ENCODE results near the gene NELFE. TPM values are rescaled to one million over a fixed set of nuclear protein-coding genes. Genes with fewer than 3 reads are reported as not detected.

NELFE gene
- total RNA-seq, 4 donors from 2014 or later: 53.2 to 88.2 (median 83.4) TPM

DNA sequence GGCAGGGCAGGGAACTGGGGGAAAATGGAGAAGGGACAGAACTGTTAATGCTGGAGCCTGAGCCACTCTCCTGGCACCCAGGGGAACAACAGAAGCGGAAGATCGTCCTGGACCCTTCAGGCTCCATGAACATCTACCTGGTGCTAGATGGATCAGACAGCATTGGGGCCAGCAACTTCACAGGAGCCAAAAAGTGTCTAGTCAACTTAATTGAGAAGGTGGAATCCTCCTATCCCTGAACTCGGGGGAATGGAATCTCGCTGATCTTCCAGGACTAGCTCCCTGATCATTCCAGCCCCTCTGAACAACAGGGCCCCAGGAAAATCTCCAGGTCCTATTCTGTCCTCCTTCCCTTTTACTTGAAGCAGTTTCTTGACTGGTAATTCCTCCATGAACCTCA is 10.9 kb downstream of the NELFE start:
- TF ChIP-seq POLR2A (IDR thresholded peaks at IDR 0.05): no peak
- TF ChIP-seq, protein P1, sequence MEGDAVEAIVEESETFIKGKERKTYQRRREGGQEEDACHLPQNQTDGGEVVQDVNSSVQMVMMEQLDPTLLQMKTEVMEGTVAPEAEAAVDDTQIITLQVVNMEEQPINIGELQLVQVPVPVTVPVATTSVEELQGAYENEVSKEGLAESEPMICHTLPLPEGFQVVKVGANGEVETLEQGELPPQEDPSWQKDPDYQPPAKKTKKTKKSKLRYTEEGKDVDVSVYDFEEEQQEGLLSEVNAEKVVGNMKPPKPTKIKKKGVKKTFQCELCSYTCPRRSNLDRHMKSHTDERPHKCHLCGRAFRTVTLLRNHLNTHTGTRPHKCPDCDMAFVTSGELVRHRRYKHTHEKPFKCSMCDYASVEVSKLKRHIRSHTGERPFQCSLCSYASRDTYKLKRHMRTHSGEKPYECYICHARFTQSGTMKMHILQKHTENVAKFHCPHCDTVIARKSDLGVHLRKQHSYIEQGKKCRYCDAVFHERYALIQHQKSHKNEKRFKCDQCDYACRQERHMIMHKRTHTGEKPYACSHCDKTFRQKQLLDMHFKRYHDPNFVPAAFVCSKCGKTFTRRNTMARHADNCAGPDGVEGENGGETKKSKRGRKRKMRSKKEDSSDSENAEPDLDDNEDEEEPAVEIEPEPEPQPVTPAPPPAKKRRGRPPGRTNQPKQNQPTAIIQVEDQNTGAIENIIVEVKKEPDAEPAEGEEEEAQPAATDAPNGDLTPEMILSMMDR (IDR thresholded peaks at IDR 0.05): no peak
- DNase-seq (ENCODE audit: low spot score in 2 of 2): no peak
- H3K4me3 ChIP-seq (ENCODE audit: low read depth, poor library complexity, severe bottlenecking): no peak overlapping the region
- 84 to 89% methylated on average over 4 of the region's 4 CpGs for WGBS, 2 donors
- intact Hi-C loops (cut with DNase I; ENCODE audit: low total_unique reads): no loop called here

DNA sequence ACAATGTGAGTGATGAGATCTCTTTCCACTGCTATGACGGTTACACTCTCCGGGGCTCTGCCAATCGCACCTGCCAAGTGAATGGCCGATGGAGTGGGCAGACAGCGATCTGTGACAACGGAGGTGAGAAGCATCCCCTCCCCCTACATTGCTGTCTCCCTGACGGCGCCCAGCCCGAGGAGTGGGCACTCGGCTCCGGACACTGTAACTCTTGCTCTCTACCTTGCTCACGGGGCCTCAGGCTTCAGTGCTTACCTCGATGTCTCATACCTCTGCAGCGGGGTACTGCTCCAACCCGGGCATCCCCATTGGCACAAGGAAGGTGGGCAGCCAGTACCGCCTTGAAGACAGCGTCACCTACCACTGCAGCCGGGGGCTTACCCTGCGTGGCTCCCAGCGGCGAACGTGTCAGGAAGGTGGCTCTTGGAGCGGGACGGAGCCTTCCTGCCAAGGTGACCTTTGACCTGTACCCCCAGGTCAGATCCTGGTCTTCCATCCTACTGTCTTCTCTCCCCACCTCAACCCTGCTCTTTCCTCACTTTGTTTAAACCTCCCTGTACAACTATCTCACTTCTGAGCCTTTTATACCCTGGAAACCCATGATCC is 11.6 kb downstream of the NELFE start:
- intact Hi-C loops (cut with DNase I; ENCODE audit: low total_unique reads): no loop called here
- DNase-seq (ENCODE audit: low spot score in 2 of 2): no peak
- WGBS, 2 donors: 88 to 89% methylated on average over 24 of the region's 24 CpGs
- no peak for TF ChIP-seq POLR2A (IDR thresholded peaks at IDR 0.05)
- no peak overlapping the region for H3K4me3 ChIP-seq (ENCODE audit: low read depth, poor library complexity, severe bottlenecking)

DNA sequence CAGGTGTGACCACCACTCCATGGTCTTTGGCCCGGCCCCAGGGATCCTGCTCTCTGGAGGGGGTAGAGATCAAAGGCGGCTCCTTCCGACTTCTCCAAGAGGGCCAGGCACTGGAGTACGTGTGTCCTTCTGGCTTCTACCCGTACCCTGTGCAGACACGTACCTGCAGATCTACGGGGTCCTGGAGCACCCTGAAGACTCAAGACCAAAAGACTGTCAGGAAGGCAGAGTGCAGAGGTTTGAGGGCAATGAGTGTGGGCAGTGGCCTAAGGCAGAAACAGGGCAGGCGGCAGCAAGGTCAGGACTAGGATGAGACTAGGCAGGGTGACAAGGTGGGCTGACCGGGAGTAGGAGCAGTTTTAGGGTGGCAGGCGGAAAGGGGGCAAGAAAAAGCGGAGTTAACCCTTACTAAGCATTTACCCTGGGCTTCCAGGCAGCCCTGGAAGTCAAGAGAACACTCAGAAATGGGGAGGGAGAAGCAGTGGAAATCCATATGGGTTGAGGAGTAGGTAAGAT is 12.3 kb downstream of the NELFE start:
- H3K4me3 ChIP-seq (ENCODE audit: low read depth, poor library complexity, severe bottlenecking): no peak overlapping the region
- no peak for DNase-seq (ENCODE audit: low spot score in 2 of 2)
- 81 to 82% methylated on average over 11 of the region's 11 CpGs for WGBS, 2 donors
- intact Hi-C loops (cut with DNase I; ENCODE audit: low total_unique reads): no loop called here
- TF ChIP-seq, protein P1 (IDR thresholded peaks at IDR 0.05): no peak
- no peak for TF ChIP-seq POLR2A (IDR thresholded peaks at IDR 0.05)

DNA sequence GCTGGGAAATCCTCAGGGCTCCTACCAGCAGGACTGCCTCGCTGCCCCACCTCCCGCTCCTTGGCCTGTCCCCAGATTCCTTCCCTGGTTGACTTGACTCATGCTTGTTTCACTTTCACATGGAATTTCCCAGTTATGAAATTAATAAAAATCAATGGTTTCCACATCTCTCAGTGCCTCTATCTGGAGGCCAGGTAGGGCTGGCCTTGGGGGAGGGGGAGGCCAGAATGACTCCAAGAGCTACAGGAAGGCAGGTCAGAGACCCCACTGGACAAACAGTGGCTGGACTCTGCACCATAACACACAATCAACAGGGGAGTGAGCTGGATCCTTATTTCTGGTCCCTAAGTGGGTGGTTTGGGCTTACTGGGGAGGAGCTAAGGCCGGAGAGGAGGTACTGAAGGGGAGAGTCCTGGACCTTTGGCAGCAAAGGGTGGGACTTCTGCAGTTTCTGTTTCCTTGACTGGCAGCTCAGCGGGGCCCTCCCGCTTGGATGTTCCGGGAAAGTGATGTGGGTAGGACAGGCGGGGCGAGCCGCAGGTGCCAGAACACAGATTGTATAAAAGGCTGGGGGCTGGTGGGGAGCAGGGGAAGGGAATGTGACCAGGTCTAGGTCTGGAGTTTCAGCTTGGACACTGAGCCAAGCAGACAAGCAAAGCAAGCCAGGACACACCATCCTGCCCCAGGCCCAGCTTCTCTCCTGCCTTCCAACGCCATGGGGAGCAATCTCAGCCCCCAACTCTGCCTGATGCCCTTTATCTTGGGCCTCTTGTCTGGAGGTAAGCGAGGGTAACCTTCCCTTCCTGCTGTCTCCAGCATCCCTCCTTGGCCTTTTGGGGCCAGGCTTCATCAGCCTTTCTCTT is 13.0 kb downstream of the NELFE start, which contains the start of gene CFB:
CFB (plus strand) TSS at position 589 of the 863 bp plus-strand sequence; CDS start at position 716, 127 bp downstream.
- peak; percentile 81 to 95 for DNase-seq (ENCODE audit: low spot score in 2 of 2)
- H3K4me3 ChIP-seq (ENCODE audit: low read depth, poor library complexity, severe bottlenecking): no peak within 1 kb of the TSS
- intact Hi-C loops (cut with DNase I; ENCODE audit: low total_unique reads): no loop called here
- TF ChIP-seq, protein P1 (IDR thresholded peaks at IDR 0.05): no peak
- no peak for TF ChIP-seq POLR2A (IDR thresholded peaks at IDR 0.05)
- WGBS, 2 donors: 19 to 28% methylated on average over 11 of the region's 11 CpGs

DNA sequence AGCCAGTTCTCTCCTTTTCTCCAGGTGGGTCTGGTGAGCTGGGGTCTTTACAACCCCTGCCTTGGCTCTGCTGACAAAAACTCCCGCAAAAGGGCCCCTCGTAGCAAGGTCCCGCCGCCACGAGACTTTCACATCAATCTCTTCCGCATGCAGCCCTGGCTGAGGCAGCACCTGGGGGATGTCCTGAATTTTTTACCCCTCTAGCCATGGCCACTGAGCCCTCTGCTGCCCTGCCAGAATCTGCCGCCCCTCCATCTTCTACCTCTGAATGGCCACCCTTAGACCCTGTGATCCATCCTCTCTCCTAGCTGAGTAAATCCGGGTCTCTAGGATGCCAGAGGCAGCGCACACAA is 13.6 kb downstream of the NELFE start:
- WGBS, 2 donors: 40 to 43% methylated on average over 9 of the region's 9 CpGs
- TF ChIP-seq POLR2A (IDR thresholded peaks at IDR 0.05): no peak
- TF ChIP-seq, protein P1 (IDR thresholded peaks at IDR 0.05): no peak
- intact Hi-C loops (cut with DNase I; ENCODE audit: low total_unique reads): no loop called here
- no peak for DNase-seq (ENCODE audit: low spot score in 2 of 2)
- no peak overlapping the region for H3K4me3 ChIP-seq (ENCODE audit: low read depth, poor library complexity, severe bottlenecking)

DNA sequence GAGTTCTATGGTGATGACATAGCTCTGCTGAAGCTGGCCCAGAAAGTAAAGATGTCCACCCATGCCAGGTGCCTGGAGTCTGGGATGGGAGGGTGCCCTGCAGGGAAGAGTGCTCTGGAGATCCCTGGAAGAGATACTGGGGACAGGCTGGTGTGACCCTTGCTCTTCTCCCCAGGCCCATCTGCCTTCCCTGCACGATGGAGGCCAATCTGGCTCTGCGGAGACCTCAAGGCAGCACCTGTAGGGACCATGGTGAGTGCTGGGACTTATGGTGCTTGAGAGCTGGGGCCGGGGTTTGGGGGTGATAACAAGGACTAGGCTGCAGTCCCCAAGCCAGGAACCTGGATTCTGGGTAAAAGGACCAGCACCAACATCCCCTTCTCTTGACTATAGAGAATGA is 15.0 kb downstream of the NELFE start:
- no peak for DNase-seq (ENCODE audit: low spot score in 2 of 2)
- intact Hi-C loops (cut with DNase I; ENCODE audit: low total_unique reads): no loop called here
- WGBS, 2 donors: 90 to 93% methylated on average over 3 of the region's 3 CpGs
- no peak overlapping the region for H3K4me3 ChIP-seq (ENCODE audit: low read depth, poor library complexity, severe bottlenecking)
- TF ChIP-seq, protein P1 (IDR thresholded peaks at IDR 0.05): no peak
- TF ChIP-seq POLR2A (IDR thresholded peaks at IDR 0.05): no peak

Measured in lower leg skin (tissue), 4 donors.